GF-D8 (cell line): ENCODE results near the gene TOM1L2.

Source experiments
- DNase-seq: peaks from one replicate; lab custom pipeline; 2025; lab: John Stamatoyannopoulos, UW

TOM1L2 gene

GRCh38 chr17:17873450-17873991 lies 98.7 kb downstream of the TOM1L2 start:
- no peak for DNase-seq

- no peak for DNase-seq
Measured at GRCh38 chr17:17872547-17873345, 99.5 kb downstream of the TOM1L2 start.

DNA sequence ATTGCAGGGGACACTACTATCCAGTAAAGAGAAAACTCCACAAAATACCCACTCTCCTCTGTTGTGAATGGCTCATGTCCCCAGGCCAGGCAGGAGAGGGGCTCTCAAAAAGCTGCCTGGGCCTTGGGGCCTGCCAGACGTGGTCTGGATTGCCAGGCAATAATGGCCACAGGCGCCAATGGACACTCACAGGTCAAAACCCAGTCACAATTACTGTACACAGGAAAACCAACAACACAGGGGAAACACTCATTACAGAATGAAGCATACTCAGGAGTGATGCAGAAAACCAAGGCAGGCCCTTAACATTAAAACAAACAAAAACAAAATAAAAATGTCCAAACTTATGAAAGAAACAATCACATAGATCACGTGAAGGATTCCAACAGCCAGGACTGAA lies 100.3 kb downstream of the TOM1L2 start:
- no peak for DNase-seq

DNA sequence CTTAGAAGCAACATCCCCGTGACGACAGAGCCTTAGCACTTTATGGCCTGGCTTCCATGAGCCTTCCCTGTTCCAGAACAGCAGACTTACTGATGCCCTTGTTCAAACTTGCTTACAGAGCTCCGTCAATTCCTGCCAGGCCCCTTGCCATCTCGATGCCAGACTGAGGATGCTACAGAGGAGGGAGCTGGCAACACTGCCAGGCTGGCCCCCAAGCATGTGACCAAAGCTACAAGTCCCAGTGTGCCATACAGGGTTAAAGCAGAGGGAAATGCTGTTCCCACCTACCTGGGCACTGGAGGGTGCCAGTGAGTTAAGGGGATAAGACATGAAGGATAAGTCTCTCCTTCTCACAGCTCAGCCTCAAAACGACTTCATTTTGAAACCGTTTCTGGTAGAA lies 102.0 kb downstream of the TOM1L2 start:
- no peak for DNase-seq

DNA sequence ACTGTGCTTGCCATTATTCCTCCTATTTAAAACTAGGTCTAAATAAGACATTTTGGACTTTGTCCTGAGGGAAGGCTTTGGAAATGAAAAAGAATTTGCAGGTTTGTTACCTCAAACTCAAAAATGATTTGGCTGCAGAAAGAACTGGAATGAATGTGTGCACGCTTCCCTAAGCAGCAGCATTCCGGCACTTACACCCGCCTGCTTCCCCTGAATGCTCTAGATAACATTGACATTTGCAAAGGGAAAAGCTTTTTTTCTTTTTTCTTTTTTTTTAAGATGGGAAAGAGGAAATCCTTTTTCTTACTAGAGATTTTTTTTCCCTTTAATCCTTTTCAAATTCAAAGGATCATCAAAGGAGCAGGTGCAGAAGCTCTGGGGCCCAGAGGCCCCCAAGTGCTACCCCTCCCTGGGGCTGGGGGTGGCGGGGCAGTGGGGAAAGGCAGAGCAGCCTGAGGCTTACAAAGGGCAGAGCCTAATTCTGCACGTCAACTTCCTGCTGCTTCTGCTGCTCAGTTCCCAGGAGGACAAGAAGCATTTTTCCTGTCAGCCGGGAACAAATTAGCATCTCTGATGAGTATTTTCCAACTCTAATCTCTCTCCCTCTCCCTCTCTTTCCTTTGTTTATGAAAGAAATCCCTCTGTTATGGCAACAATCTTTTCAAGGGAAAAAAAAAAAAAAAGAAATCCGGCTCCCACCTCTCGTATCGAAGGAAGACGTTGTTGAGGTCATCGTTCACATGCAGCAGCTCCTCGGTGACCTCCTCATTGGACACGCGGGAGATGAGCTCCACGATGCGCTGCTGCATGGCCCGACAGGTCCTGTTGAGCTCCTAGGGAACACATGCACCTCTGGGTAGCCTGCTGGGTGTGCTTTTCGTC lies 103.3 kb downstream of the TOM1L2 start:
- no peak for DNase-seq

GRCh38 chr17:17866897-17867296 lies 105.3 kb downstream of the TOM1L2 start:
- no peak for DNase-seq

- no peak for DNase-seq
Measured at GRCh38 chr17:17866425-17866824, 105.8 kb downstream of the TOM1L2 start.

DNA sequence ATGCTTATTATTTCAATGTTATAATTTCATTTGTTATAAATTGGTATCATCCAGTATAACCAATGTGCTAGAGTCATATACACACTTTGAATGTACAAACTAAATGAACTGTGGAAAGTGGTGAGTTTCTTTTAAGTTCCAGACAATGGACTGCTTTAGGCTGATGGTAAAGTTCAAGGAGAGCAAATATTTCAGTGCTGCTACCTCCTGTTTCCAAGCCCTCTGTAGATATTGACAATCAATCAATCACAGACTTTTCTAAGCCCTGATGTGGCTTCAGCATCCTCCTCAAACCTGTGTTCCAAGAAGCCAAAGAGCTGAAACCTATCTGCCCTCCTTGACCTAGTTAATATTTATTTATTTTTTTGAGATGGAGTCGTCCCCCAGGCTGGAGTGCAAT lies 107.2 kb downstream of the TOM1L2 start:
- no peak for DNase-seq

DNA sequence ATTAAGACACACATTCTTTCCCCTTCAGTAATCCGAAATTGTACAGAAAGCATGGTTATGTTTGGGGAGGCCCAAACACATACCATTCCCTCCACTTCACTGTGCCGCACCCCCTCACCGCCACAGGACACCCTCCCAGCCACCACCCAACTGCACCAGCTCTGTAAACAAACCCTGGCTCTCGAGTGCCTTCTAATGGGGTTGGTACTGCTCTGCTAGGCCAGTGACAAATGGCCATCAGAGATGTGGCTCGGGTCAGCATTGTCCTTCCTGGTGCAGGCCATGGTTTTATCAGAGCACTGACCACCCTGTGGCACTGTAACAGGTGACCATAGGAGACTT lies 111.5 kb downstream of the TOM1L2 start:
- DNase-seq, result no peak

GRCh38 chr17:17859909-17860765 lies 112.1 kb downstream of the TOM1L2 start:
- DNase-seq, result peak; percentile 8

- DNase-seq, result no peak
Measured at GRCh38 chr17:17857496-17857895, 114.7 kb downstream of the TOM1L2 start.

DNA sequence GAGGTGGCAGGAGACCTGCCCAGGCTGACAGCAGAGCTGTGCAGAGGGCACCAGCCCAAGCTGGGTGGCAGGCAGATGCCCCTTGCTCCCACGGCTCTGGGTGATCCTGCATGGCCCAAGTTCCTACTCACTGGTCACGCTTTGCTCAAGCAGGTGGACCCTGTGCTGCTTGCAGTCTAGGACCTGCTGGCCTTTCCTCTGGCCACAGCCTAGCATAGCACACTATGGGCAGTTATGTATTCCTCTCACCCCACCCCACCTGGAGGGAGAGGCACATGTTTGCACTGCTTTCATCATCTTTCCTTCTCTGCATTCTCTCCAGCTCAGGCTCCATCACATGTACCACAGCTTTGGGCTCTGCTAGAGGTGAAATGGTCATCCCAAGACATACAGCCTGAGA lies 115.8 kb downstream of the TOM1L2 start:
- no peak for DNase-seq

- DNase-seq, result no peak
Measured at GRCh38 chr17:17855976-17856375, 116.2 kb downstream of the TOM1L2 start.

- no peak for DNase-seq
Measured at GRCh38 chr17:17853811-17854447, 118.3 kb downstream of the TOM1L2 start.

DNA sequence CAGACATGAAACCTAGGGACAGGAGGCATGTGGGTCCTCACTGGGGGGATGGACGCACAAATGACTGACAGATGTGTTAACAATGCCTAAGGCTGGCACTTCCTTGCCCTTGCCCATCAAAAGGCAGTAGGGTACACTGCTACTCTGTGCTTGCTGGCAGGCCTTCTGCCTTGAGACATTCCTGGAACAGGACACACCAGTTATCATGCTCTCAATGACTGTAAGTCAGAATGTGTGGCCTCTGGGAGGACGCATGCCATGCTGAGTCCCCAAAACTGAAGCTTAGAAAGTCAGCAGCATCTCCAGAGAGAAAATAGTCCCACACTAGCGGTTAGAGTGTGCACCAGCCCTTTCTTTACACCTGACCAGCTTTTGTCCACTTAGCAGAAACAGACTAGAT lies 119.3 kb downstream of the TOM1L2 start:
- DNase-seq, result no peak

GRCh38 chr17:17851103-17852002 lies 120.8 kb downstream of the TOM1L2 start:
- no peak for DNase-seq

DNA sequence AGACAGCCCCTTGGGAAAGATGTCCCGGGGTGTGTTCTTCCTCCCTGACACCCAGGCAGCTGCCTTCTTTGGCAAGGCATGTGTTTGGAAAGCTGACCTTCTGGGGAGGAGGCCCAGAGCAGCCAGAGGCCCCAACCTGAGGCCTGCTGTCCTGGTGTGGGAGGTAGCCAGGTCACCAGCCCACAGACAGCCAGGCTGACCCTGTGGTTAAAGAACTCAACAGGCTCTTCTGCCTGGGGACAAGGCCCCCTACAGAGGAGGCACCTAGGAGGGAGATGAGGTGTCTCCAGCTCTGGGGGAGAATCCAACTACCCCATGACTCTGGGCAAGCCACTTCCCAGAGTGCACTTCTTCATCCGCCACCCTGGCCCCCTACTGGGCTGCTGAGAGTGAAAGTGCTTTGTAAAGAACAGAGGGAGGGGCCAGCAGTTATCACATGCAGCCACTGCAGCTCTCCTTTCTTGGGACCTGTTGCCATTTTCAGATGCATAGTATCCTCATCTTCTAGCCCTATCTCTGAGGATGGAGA lies 122.3 kb downstream of the TOM1L2 start:
- DNase-seq, result peak; percentile 43

DNA sequence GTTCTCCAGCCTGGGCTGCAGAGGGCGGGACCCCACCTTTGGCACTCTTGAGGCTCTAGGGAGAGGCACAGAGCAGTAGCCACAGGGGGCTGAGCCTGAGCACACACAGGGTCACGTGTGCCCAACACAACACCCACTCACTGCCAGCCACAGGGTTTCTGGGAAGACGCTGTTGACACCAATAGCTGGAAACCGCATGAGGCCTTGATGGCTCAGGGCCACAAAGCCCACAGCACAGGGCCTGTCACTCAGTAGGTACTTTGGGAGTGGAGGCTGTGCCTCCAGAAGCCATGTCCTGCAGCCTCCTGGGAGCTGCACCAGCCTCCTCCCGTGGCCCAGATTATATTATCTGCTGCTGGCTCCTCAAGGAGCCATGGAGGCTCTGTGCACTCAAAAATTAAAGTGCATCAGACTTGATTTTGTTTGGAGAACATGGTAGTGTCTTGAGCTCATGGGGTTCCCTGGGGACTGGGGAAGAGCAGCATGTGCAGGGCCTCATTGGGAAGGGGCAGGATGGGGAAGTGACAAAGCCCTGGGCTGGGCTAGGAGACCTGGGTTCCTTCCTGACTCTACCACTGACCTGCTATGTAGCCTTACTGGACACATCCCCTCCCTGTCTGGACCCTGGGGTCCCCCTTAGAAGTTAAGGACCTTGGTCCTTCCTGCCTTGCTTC lies 122.9 kb downstream of the TOM1L2 start:
- peak; percentile 81 for DNase-seq

- no peak for DNase-seq
Measured at GRCh38 chr17:17848311-17849082, 123.7 kb downstream of the TOM1L2 start.
